B cell (primary cell): ENCODE results near the gene FITM1. TPM values are rescaled to one million over a fixed set of nuclear protein-coding genes. Genes with fewer than 3 reads are reported as not detected.

ENCODE experiments used
- ATAC-seq: fragments of 200-7000 bp; cut with Tn5 transposase; one replicate; pipeline ENCODE4 v1.10.0; 2021; ENCODE audit warnings: low read depth, mild to moderate bottlenecking, moderate number of reproducible peaks, moderate library complexity
- CTCF ChIA-PET: fragments of 350-600 bp; sonication (Branson Sonifier 250); formaldehyde crosslinking; loops from one replicate; lab custom pipeline; 2021; ENCODE audit warnings: antibody characterized with exemption, inconsistent platforms; lab: Charles Lee
- POLR2A ChIA-PET: fragments of 350-600 bp; sonication (Branson Sonifier 250); formaldehyde crosslinking; loops from one replicate; lab custom pipeline; 2021; ENCODE audit warnings: antibody characterized with exemption; lab: Charles Lee
- DNase-seq: peaks from one replicate; pipeline ENCODE4 v3.0.0; 2013
- H2AFZ ChIP-seq: 2 replicates; pipeline ENCODE4 v1.6.1; 2012; ENCODE audit warnings: mild to moderate bottlenecking, low read depth, low read length; ENCODE audit not compliant: insufficient read depth, poor library complexity, severe bottlenecking
- H3K27ac ChIP-seq, 2 donors: 1 replicate in 1 of 2; 2 replicates in 1 of 2; pipeline ENCODE4 v1.5.1; 2012 to 2013; ENCODE audit warnings: low read length in 2 of 2, mild to moderate bottlenecking in 2 of 2, moderate library complexity in 1 of 2
- H3K27me3 ChIP-seq, 4 experiments: fragments of 200-600 bp in 1 of 4; sonication (generic) in 1 of 4; replicated peaks in 1 of 4; 1 replicate in 2 of 4; 2 replicates in 2 of 4; pipeline versions ENCODE4 v1.6.1 to v1.7.0; 2013 to 2016; ENCODE audit warnings: low read length in 3 of 4, mild to moderate bottlenecking in 2 of 4, mixed read lengths in 1 of 4, moderate library complexity in 1 of 4; ENCODE audit not compliant: insufficient read depth in 4 of 4, control insufficient read depth in 3 of 4; ENCODE audit errors: control extremely low read depth in 1 of 4
- H3K36me3 ChIP-seq, 2 experiments: replicated peaks in 1 of 2; 1 replicate in 1 of 2; 2 replicates in 1 of 2; pipeline versions ENCODE4 v1.6.1 to v1.7.1; 2013; ENCODE audit warnings: low read length in 1 of 2; ENCODE audit not compliant: insufficient read depth in 2 of 2, control insufficient read depth in 1 of 2; ENCODE audit errors: control extremely low read depth in 1 of 2, extremely low read depth in 1 of 2
- H3K4me1 ChIP-seq, 2 donors: fragments of 200-600 bp in 1 of 2; sonication (generic) in 1 of 2; 1 replicate in 1 of 2; 2 replicates in 1 of 2; pipeline versions ENCODE4 v1.5.1 to v1.6.1; 2013 to 2017; ENCODE audit warnings: low read length in 2 of 2; ENCODE audit not compliant: control insufficient read depth in 2 of 2, insufficient read depth in 2 of 2
- H3K4me2 ChIP-seq: replicated peaks from 2 replicates; pipeline ENCODE3; 2012; ENCODE audit warnings: mild to moderate bottlenecking, low read depth, low read length; ENCODE audit not compliant: poor library complexity, severe bottlenecking
- H3K4me3 ChIP-seq, 5 experiments: fragments of 200-600 bp in 1 of 5; sonication (generic) in 1 of 5; 1 replicate in 3 of 5; 2 replicates in 2 of 5; pipeline versions ENCODE4 v1.5.1 to v1.7.0; 2011 to 2016; ENCODE audit warnings: low read length in 4 of 5, mild to moderate bottlenecking in 4 of 5, low read depth in 2 of 5, control low read depth in 1 of 5, moderate library complexity in 1 of 5; ENCODE audit not compliant: insufficient read depth in 1 of 5; ENCODE audit errors: control extremely low read depth in 1 of 5, extremely low read depth in 1 of 5
- H3K79me2 ChIP-seq: fragments of 200-600 bp; sonication (generic); one replicate; pipeline ENCODE4 v1.6.0; 2016; ENCODE audit warnings: low read length; ENCODE audit not compliant: control insufficient read depth, insufficient read depth
- H3K9ac ChIP-seq: fragments of 200-600 bp; sonication (generic); 2 replicates; pipeline ENCODE4 v1.6.1; 2017; ENCODE audit warnings: mild to moderate bottlenecking, low read length, moderate library complexity
- H3K9me3 ChIP-seq, 3 donors: one replicate each; pipeline versions ENCODE4 v1.6.1 to v1.7.1; 2013; ENCODE audit warnings: low read length in 2 of 3; ENCODE audit not compliant: control insufficient read depth in 2 of 3, insufficient read depth in 1 of 3; ENCODE audit errors: control extremely low read depth in 1 of 3
- H4K20me1 ChIP-seq: 2 replicates; pipeline ENCODE4 v1.6.0; 2012; ENCODE audit warnings: mild to moderate bottlenecking, low read length; ENCODE audit not compliant: insufficient read depth, control insufficient read depth, poor library complexity, severe bottlenecking
- H3K27ac Mint-ChIP-seq: one replicate; pipeline ENCODE4 v1.8.0; 2021; ENCODE audit warnings: mixed read lengths
- H3K27me3 Mint-ChIP-seq: one replicate; pipeline ENCODE4 v1.8.0; 2021; ENCODE audit warnings: mixed read lengths
- H3K4me1 Mint-ChIP-seq: one replicate; pipeline ENCODE4 v1.8.0; 2021; ENCODE audit warnings: mixed read lengths
- H3K4me3 Mint-ChIP-seq: one replicate; pipeline ENCODE4 v1.8.0; 2021; ENCODE audit warnings: mixed read lengths
- H3K9me3 Mint-ChIP-seq: one replicate; pipeline ENCODE4 v1.8.0; 2022; ENCODE audit warnings: mixed read lengths; ENCODE audit not compliant: insufficient read depth
- EZH2 ChIP-seq: IDR thresholded peaks from 2 replicates; pipeline ENCODE4 v1.6.1; 2012; ENCODE audit warnings: borderline replicate concordance, low read depth, mild to moderate bottlenecking, moderate library complexity, low read length; ENCODE audit not compliant: insufficient read depth, poor library complexity, severe bottlenecking
- WGBS: methylation state at CpG from one replicate; pipeline ENCODE4 v1.1.5; 2013; ENCODE audit warnings: missing lambda C conversion rate; ENCODE audit not compliant: insufficient coverage; 5-methylcytosine and 5-hydroxymethylcytosine counted together
- intact Hi-C: fragments of 100-400 bp; cut with micrococcal nuclease; formaldehyde crosslinking; loops from one replicate; pipeline ENCODE4 v1.10.0; 2022
- polyA plus RNA-seq: library from polyadenylated mRNA; depleted of rRNA; stranded (reverse); fragments of >200 nt; gene quantifications from 2 replicates; pipeline ENCODE4 v1.2.3, GENCODE V29; 2012
- total RNA-seq, 2 donors: library from RNA; stranded (reverse); fragments of 120-200 nt in 1 of 2; gene quantifications; 1 replicate in 1 of 2; 2 replicates in 1 of 2; pipeline versions ENCODE4 v1.2.3 to v1.2.4, GENCODE V29; 2013 to 2022
- TF ChIP-seq, protein P1 (sequence below): fragments of 200-600 bp; IDR thresholded peaks from one replicate; pipeline ENCODE4 v1.8.0; 2022; ENCODE audit warnings: antibody characterized with exemption, mild to moderate bottlenecking

The FITM1 gene
- total and polyA plus RNA-seq, 2 donors (not counting 1 experiment from before 2014, with no cell fraction given), result 2.6 to 3.3 TPM

- TF ChIP-seq EZH2, result no peak
- TF ChIP-seq, protein P1, sequence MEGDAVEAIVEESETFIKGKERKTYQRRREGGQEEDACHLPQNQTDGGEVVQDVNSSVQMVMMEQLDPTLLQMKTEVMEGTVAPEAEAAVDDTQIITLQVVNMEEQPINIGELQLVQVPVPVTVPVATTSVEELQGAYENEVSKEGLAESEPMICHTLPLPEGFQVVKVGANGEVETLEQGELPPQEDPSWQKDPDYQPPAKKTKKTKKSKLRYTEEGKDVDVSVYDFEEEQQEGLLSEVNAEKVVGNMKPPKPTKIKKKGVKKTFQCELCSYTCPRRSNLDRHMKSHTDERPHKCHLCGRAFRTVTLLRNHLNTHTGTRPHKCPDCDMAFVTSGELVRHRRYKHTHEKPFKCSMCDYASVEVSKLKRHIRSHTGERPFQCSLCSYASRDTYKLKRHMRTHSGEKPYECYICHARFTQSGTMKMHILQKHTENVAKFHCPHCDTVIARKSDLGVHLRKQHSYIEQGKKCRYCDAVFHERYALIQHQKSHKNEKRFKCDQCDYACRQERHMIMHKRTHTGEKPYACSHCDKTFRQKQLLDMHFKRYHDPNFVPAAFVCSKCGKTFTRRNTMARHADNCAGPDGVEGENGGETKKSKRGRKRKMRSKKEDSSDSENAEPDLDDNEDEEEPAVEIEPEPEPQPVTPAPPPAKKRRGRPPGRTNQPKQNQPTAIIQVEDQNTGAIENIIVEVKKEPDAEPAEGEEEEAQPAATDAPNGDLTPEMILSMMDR, result no peak
- ATAC-seq (no peak), DNase-seq (no peak)
- peaks cover 21% of the 10 kb centered on the region for H3K79me2 ChIP-seq
- intact Hi-C loops, result no loop called here
- peaks cover 37% of the 10 kb centered on the region for H3K4me1 Mint-ChIP-seq
- H4K20me1 ChIP-seq, result peaks cover 42% of the 10 kb centered on the region
- H3K9ac ChIP-seq, result no peak overlapping the region
- POLR2A ChIA-PET, result no interaction called here
- H3K27me3 Mint-ChIP-seq, result no peaks in the 10 kb centered on the region
- H3K4me3 ChIP-seq, result no peak overlapping the region
- no peaks in the 10 kb centered on the region for H3K27me3 ChIP-seq
- peak overlapping the region in 1 of 2 donors; percentile 9 for H3K27ac ChIP-seq
- CTCF ChIA-PET, result interaction anchor here (1.2 kb wide), 1 partner anchor 141 kb away, joined by 5 read pairs; the partner anchor contains the start of gene CIDEB
- 92% methylated on average over 3 of the region's 3 CpGs for WGBS
- H3K27ac Mint-ChIP-seq, result no peak overlapping the region
- H3K9me3 ChIP-seq, result no peaks in the 10 kb centered on the region
- peaks cover 22 to 36% of the 10 kb centered on the region in 2 donors for H3K4me1 ChIP-seq
- H2AFZ ChIP-seq, result no peak overlapping the region
- H3K4me3 Mint-ChIP-seq, result no peak overlapping the region
- no peak overlapping the region for H3K4me2 ChIP-seq
- H3K9me3 Mint-ChIP-seq, result no peaks in the 10 kb centered on the region
- H3K36me3 ChIP-seq, result peaks cover 2 to 58% of the 10 kb centered on the region in 2 experiments
These were observed 37.1 kb downstream of the FITM1 start for GRCh38 chr14:24167469-24168114.
